HG03175 (cell line): ENCODE measurements around the gene EXOSC2.
"Not testable (repeated sequence)": the region's sequence is repeated elsewhere in the genome, so short reads cannot be mapped to it uniquely, and the experiment has no call there.

Source experiments
- ATAC-seq: cut with Tn5 transposase; IDR thresholded peaks from one replicate; pipeline ENCODE4 v1.9.1; 2021; ENCODE audit warnings: mild to moderate bottlenecking, moderate library complexity; ENCODE audit not compliant: unreplicated experiment

Gene EXOSC2

DNA sequence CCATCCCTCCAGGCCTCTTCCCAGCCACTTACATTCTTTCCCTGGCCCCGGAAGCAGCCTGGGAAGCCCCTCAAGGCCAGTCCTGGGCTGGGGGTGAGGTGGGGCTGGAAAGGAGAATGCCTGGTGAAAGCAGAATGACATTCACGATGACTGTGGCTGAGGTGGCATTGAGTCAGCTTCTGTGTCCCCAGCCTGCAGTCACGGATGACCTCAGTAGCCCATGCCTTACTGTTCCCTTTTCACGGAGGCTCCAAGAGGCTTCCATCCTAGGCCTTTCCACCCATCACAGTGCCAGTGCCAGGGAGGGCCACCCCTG is 26.5 kb upstream of the EXOSC2 start:
- ATAC-seq, result no peak

GRCh38 chr9:130668196-130668595 is 25.4 kb upstream of the EXOSC2 start:
- no peak for ATAC-seq

GRCh38 chr9:130668659-130669058 is 24.9 kb upstream of the EXOSC2 start:
- ATAC-seq, result no peak

DNA sequence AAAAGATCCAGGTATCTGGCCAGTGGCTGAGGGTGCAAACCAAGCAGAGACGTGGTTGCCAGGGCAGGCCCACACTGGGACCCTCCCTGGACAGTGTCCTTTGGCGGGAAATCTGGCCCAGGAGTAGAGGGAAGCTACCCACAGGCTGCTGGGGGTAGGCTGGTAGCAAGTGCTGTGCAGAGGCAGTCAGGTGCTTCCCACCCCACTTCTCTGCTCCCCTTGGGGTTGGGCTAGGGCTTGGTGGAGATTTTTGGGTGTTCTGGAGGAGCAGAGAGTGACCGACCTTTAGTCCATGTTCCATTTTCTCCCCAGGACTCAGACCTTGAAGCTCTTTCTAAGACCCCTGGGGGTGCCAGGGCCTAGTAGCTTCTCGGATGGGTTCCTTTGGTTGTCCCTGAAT is 23.6 kb upstream of the EXOSC2 start:
- ATAC-seq, result no peak

- ATAC-seq, result no peak
These were observed 22.9 kb upstream of the EXOSC2 start for GRCh38 chr9:130670644-130671043.

GRCh38 chr9:130672466-130672865 is 21.1 kb upstream of the EXOSC2 start:
- no peak for ATAC-seq

DNA sequence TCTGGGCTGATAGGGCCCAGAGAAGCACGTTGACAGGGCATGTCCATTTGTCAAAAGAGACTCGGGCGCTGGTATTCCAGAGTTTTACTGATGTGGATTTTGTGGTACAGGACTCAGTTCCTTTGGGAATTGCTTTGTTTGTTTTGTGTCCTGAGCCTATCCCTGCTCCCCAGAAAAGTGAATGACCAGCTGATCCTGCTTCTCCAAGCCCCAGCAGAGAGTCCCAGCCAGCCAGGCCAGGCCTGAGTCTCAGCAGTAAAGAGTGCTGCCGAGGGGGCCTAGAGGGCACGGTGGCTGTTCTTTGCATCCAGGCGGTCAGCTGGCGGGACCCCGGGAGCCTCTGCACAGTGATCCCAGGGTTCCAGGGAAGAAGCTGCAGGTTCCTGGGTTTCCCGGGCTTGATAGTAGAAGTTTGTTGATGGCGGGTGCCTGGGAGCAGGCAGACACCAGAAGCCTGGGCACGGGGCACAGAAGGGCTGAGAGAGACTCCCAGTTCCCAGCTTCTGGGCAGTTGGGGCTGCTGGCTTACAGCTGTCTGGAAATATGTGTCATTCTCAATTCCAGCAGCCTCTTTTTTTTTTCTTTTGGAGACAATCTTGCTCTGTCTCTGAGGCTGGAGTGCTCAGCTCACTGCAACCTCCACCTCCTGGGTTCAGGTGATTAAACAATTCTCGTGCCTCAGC is 20.5 kb upstream of the EXOSC2 start:
- no peak for ATAC-seq

GRCh38 chr9:130675396-130675795 is 18.2 kb upstream of the EXOSC2 start:
- ATAC-seq, result no peak

DNA sequence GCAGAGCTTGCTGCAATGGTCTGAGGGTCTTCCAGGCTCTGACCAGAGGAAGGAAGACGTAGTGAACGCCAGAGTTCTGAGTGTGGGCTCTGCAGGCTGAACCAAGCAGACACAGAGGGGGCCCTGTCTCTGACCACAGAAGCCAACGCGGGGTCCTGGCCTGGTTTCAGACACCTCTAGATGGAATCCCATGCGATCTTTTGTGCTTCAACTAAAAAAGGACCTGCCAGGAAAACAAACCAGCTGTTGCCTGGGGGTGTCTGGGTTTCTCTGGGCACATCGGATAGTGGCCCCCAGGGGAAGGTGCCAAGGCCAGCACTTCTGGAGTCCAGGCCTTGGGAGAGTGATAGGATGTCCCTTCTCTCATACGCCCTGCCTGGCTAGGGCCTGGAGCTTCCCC is 16.3 kb upstream of the EXOSC2 start:
- no peak for ATAC-seq

GRCh38 chr9:130680836-130681768 is 12.5 kb upstream of the EXOSC2 start:
- no peak for ATAC-seq

GRCh38 chr9:130681769-130682420 is 11.7 kb upstream of the EXOSC2 start:
- no peak for ATAC-seq

GRCh38 chr9:130682421-130683121 is 11.0 kb upstream of the EXOSC2 start:
- ATAC-seq, result no peak

GRCh38 chr9:130685104-130685503 is 8.5 kb upstream of the EXOSC2 start:
- ATAC-seq, result no peak

- not testable (repeated sequence) for ATAC-seq
These were observed 7.6 kb upstream of the EXOSC2 start for GRCh38 chr9:130685945-130686344.

DNA sequence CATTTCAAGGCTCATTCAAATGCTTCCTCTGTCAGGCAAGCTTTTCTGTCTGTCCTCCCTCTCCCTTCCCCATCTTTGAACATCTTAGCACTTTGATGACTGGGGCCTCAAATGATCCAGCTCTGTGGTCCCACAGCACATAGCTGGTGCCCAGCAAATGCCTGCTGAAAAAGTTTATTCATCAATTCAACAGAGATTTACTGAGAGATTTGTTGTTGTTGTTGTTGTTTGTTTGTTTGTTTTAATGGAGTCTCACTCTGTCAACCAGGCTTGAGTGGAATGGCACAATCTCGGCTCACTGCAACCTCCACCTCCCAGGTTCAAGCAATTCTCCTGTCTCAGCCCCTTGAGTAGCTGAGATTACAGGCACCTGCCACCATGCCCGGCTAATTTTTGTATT is 6.0 kb upstream of the EXOSC2 start:
- no peak for ATAC-seq

DNA sequence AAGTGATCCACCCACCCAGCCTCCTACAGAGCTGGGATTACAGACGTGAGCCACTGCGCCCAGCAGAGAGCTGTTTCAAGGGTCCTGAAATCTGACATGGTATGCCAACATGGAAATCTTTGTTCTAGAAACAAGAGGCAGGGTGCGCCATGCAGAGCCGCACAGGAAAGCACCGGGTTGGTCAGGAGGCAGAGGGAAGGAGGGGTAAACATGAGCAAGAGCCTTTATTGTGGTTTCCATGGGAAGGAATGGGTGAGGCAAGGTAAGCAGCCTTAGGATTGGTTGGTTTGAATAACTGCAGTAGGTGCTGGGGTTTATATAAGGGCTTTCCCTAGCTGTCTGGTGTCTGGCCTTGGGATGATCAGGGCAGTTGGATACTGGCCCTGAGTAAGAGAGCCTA is 5.5 kb upstream of the EXOSC2 start:
- ATAC-seq, result no peak

DNA sequence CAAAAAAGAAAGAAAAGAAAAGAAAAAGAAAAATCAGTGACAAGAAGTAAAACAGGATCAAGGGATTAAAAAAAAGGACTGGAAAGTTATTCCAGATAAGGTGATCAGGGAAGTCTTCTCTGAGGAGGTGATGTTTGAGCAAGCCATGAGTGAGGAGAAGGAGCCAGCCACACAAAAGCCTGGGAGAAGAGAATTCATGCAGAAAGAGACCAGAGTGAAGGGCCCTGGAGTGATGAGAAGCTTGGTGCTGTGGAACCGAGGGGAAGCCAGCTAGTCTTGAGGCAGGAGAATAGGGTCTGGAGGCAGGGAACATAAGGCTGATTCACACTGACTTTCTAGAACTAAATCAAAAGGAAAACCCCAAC is 4.0 kb upstream of the EXOSC2 start:
- ATAC-seq, result no peak

DNA sequence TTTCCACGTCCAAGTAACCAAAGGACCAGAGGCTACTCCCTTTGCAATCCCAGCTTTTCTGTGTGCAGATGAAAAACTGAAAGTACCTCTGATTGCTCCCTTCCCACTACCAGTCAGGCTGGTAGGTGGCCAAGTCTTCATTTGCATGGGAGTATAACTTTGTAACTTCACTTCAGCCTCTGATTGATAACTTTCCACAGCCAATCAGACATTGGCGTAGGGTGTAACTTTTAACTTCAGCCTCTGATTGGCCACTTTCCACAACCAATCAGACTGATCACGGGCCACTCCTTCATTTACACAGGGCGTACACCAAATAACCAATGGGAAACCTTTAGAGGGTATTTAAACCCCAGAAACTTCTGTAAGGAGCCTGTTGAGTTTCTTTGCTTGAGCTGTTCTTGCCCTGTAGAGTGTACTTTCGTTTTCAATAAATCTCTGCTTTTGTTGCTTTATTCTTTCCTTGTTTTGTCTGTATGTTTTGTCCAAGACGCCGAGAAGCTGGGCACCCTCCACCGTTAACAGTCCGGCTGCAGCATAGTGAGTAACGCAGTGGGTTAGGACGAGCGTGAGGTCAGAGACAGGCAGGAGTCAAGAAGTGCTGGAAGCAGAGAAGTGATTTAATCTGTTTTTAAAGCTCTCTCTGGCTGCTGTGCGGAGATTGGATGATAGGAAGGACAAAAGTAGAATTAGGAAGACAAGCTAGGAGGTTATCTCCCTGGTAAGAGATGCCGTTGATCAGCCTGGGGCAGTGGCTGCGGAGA is 3.5 kb upstream of the EXOSC2 start:
- ATAC-seq, result no peak

DNA sequence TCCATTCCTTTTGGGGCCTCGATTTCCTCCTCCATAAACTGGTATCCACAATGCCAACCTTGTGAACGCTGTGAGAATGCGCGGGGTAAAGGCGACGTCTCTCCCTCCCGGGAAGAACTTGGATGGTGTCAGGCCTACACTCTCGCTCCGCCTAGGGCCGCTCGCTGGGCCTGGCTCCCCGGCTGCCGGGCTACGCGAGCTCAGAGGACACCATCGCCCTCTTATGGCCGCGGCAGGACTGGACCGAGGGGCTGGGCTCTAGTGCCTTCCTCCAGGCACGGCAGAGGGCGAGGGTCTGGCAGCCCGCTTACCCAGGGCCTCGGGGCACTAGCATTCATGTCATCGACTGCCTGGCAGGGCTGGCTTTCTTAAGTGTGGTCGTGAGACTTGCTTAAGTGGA is 1.3 kb upstream of the EXOSC2 start:
- ATAC-seq, result no peak

GRCh38 chr9:130693101-130693425 is 517 bp upstream of the EXOSC2 start:
- no peak for ATAC-seq

- ATAC-seq, result no peak
These were observed 625 bp downstream of the EXOSC2 start for GRCh38 chr9:130694205-130694604.
